HEK293T (cell line): ENCODE measurements around the gene MRPS2.
"Not testable (repeated sequence)": the region's sequence is repeated elsewhere in the genome, so short reads cannot be mapped to it uniquely, and the experiment has no call there.

Source experiments
- CTCF ChIA-PET: fragments of 350-600 bp; formaldehyde crosslinking; extraction: SDS; loops from one replicate; lab custom pipeline; 2021; ENCODE audit warnings: antibody characterized with exemption, inconsistent platforms; lab: Yijun Ruan, JAX
- POLR2A ChIA-PET: fragments of 350-600 bp; formaldehyde crosslinking; extraction: SDS; loops from one replicate; lab custom pipeline; 2020; ENCODE audit warnings: antibody characterized with exemption, inconsistent platforms; lab: Yijun Ruan, JAX
- DNase-seq: peaks from one replicate; pipeline ENCODE4 v3.0.0; 2012; ENCODE audit warnings: mixed read lengths; ENCODE audit errors: extremely low spot score
- ARNT ChIP-seq: fragments of 450-650 bp; IDR thresholded peaks from 2 replicates; pipeline ENCODE4 v1.6.1; 2017; ENCODE audit warnings: mild to moderate bottlenecking
- BHLHE40 ChIP-seq: fragments of 450-650 bp; IDR thresholded peaks from 2 replicates; pipeline ENCODE4 v1.6.1; 2016; ENCODE audit warnings: mild to moderate bottlenecking, moderate library complexity, borderline replicate concordance
- CTBP1 ChIP-seq: fragments of 450-650 bp; IDR thresholded peaks from 2 replicates; pipeline ENCODE4 v1.6.1; 2016; ENCODE audit warnings: borderline replicate concordance
- ELF4 ChIP-seq: fragments of 450-650 bp; IDR thresholded peaks from 2 replicates; pipeline ENCODE4 v1.6.1; 2017; ENCODE audit warnings: antibody characterized with exemption
- FOXA1 ChIP-seq: fragments of 450-650 bp; IDR thresholded peaks from 2 replicates; pipeline ENCODE4 v1.6.1; 2016; ENCODE audit warnings: mild to moderate bottlenecking
- FOXK2 ChIP-seq: fragments of 450-650 bp; IDR thresholded peaks from 2 replicates; pipeline ENCODE4 v1.6.1; 2016; ENCODE audit warnings: mild to moderate bottlenecking
- FOXM1 ChIP-seq: fragments of 450-650 bp; IDR thresholded peaks from 2 replicates; pipeline ENCODE4 v1.6.1; 2017; ENCODE audit warnings: mild to moderate bottlenecking, borderline replicate concordance
- HDGF ChIP-seq: fragments of 450-650 bp; IDR thresholded peaks from 2 replicates; pipeline ENCODE4 v1.6.1; 2017; ENCODE audit warnings: antibody characterized with exemption, borderline replicate concordance
- L3MBTL2 ChIP-seq: fragments of 450-650 bp; conservative IDR thresholded peaks from 2 replicates; pipeline ENCODE4 v1.6.1; 2016; ENCODE audit warnings: mild to moderate bottlenecking
- LEF1 ChIP-seq: fragments of 450-650 bp; IDR thresholded peaks from 2 replicates; pipeline ENCODE4 v1.6.1; 2017; ENCODE audit warnings: mild to moderate bottlenecking, borderline replicate concordance
- NFRKB ChIP-seq: fragments of 450-650 bp; IDR thresholded peaks from 2 replicates; pipeline ENCODE4 v1.6.1; 2016; ENCODE audit warnings: mild to moderate bottlenecking, moderate library complexity
- PKNOX1 ChIP-seq: fragments of 450-650 bp; IDR thresholded peaks from 2 replicates; pipeline ENCODE4 v1.6.1; 2016
- SP1 ChIP-seq: fragments of 450-650 bp; IDR thresholded peaks from 2 replicates; pipeline ENCODE4 v1.6.1; 2017
- SUZ12 ChIP-seq: fragments of 450-650 bp; IDR thresholded peaks from 2 replicates; pipeline ENCODE4 v1.6.1; 2016; ENCODE audit warnings: mild to moderate bottlenecking
- TARDBP ChIP-seq: fragments of 450-650 bp; IDR thresholded peaks from 2 replicates; pipeline ENCODE4 v1.6.1; 2016
- ZNF384 ChIP-seq: fragments of 450-650 bp; IDR thresholded peaks from 2 replicates; pipeline ENCODE4 v1.6.1; 2016

MRPS2 gene

GRCh38 chr9:135526730-135527571 lies 26.5 kb downstream of the MRPS2 start:
- ChIA-PET POLR2A (no interaction called here), CTCF (no interaction called here)

GRCh38 chr9:135528842-135529435 lies 28.5 kb downstream of the MRPS2 start:
- CTCF ChIA-PET, DNase-seq, POLR2A ChIA-PET: not testable (repeated sequence)

More at GRCh38 chr9:135526730-135527571, 26.5 kb downstream of the MRPS2 start:
- TF ChIP-seq L3MBTL2 (no peak), HDGF (no peak), ARNT (no peak), BHLHE40 (no peak), NFRKB (no peak), CTBP1 (no peak), ELF4 (no peak), FOXK2 (no peak), FOXM1 (no peak), ZNF384 (no peak), SP1 (no peak), LEF1 (no peak), FOXA1 (no peak), SUZ12 (no peak)
- no peak for DNase-seq

GRCh38 chr9:135530146-135530545 lies 29.7 kb downstream of the MRPS2 start:
- ChIA-PET POLR2A (no interaction called here), CTCF (interaction anchor here (0.7 kb wide), 1 partner anchor 199 kb away, joined by 3 read pairs; no protein-coding TSS in a partner anchor)
- no peak for DNase-seq
- TF ChIP-seq PKNOX1 (no peak), L3MBTL2 (no peak), FOXA1 (no peak), NFRKB (no peak), TARDBP (no peak), ELF4 (no peak), ZNF384 (no peak), SP1 (no peak), SUZ12 (no peak), ARNT (no peak), HDGF (no peak), FOXM1 (no peak), FOXK2 (no peak), CTBP1 (no peak), LEF1 (no peak), BHLHE40 (no peak)

GRCh38 chr9:135531096-135531495 lies 30.6 kb downstream of the MRPS2 start:
- no peak for TF ChIP-seq PKNOX1
- TF ChIP-seq FOXK2, result no peak
- no peak for TF ChIP-seq BHLHE40
- TF ChIP-seq SUZ12, result no peak
- TF ChIP-seq ZNF384, result no peak
- no peak for TF ChIP-seq TARDBP
- TF ChIP-seq ARNT, result no peak
- no peak for TF ChIP-seq SP1
- TF ChIP-seq L3MBTL2, result no peak
- TF ChIP-seq FOXA1, result no peak
- no peak for TF ChIP-seq FOXM1
- no peak for TF ChIP-seq HDGF
- no peak for DNase-seq
- ChIA-PET CTCF (no interaction called here), POLR2A (no interaction called here)

GRCh38 chr9:135533113-135533512 lies 32.6 kb downstream of the MRPS2 start:
- POLR2A ChIA-PET, result no interaction called here
- TF ChIP-seq FOXM1 (no peak), FOXK2 (no peak), L3MBTL2 (no peak), BHLHE40 (no peak), SUZ12 (no peak), FOXA1 (no peak), ZNF384 (no peak), TARDBP (no peak), PKNOX1 (no peak), SP1 (no peak), HDGF (no peak), CTBP1 (no peak), ELF4 (no peak), LEF1 (no peak), NFRKB (no peak), ARNT (no peak)
- CTCF ChIA-PET, result interaction anchor here (0.7 kb wide), 2 partner anchors 234 to 265 kb away, joined by 3 read pairs; no protein-coding TSS in a partner anchor
- no peak for DNase-seq
